Hepatocyte (in vitro differentiated cells): ENCODE data around the gene IL21R. TPM values are rescaled to one million over a fixed set of nuclear protein-coding genes. Genes with fewer than 3 reads are reported as not detected.

Source experiments
- DNase-seq: peaks from one replicate; pipeline ENCODE4 v3.0.0-alpha.2; 2016; ENCODE audit warnings: low spot score
- H2AFZ ChIP-seq: fragments of 200-600 bp; sonication (generic); 2 replicates; pipeline ENCODE4 v1.6.0; 2016; ENCODE audit warnings: antibody characterized with exemption, mild to moderate bottlenecking
- H3K27ac ChIP-seq: fragments of 200-600 bp; sonication (generic); 2 replicates; pipeline ENCODE4 v1.5.1; 2016; ENCODE audit warnings: mild to moderate bottlenecking
- H3K27me3 ChIP-seq: fragments of 200-600 bp; sonication (generic); 2 replicates; pipeline ENCODE4 v1.6.1; 2016
- H3K36me3 ChIP-seq: fragments of 200-600 bp; sonication (generic); replicated peaks from 2 replicates; pipeline ENCODE4 v1.5.1; 2016; ENCODE audit warnings: low read depth; ENCODE audit not compliant: insufficient read depth
- H3K4me1 ChIP-seq: fragments of 200-600 bp; sonication (generic); 2 replicates; pipeline ENCODE4 v1.5.1; 2016; ENCODE audit warnings: mild to moderate bottlenecking, moderate library complexity; ENCODE audit not compliant: insufficient read depth
- H3K4me2 ChIP-seq: fragments of 200-600 bp; sonication (generic); 2 replicates; pipeline ENCODE4 v1.6.0; 2016
- H3K4me3 ChIP-seq: fragments of 200-600 bp; sonication (generic); 2 replicates; pipeline ENCODE4 v1.5.1; 2016; ENCODE audit warnings: mild to moderate bottlenecking
- H3K79me2 ChIP-seq: fragments of 200-600 bp; sonication (generic); 2 replicates; pipeline ENCODE4 v1.6.0; 2017; ENCODE audit warnings: mild to moderate bottlenecking
- H3K9me2 ChIP-seq: fragments of 200-600 bp; sonication (generic); replicated peaks from 2 replicates; pipeline ENCODE4 v1.6.0; 2017; ENCODE audit warnings: mild to moderate bottlenecking; ENCODE audit not compliant: insufficient read depth
- H3K9me3 ChIP-seq: fragments of 200-600 bp; sonication (generic); 2 replicates; pipeline ENCODE4 v1.5.1; 2016; ENCODE audit warnings: low read depth, mild to moderate bottlenecking
- H4K20me1 ChIP-seq: fragments of 200-600 bp; sonication (generic); 2 replicates; pipeline ENCODE4 v1.6.0; 2016; ENCODE audit warnings: mild to moderate bottlenecking; ENCODE audit not compliant: insufficient read depth, poor library complexity, severe bottlenecking
- EZH2 ChIP-seq: fragments of 200-600 bp; sonication (generic); IDR thresholded peaks from 2 replicates; pipeline ENCODE4 v1.6.1; 2016; ENCODE audit warnings: antibody characterized with exemption, mild to moderate bottlenecking, borderline replicate concordance
- EZH2phosphoT487 ChIP-seq: fragments of 200-600 bp; sonication (generic); IDR thresholded peaks from one replicate; pipeline ENCODE4 v1.6.1; 2018; ENCODE audit warnings: antibody characterized with exemption, mild to moderate bottlenecking, low read depth, moderate library complexity; ENCODE audit not compliant: unreplicated experiment, severe bottlenecking
- WGBS: methylation state at CpG from one replicate; pipeline ENCODE4 v1.1.6; 2016; ENCODE audit warnings: low lambda C conversion rate; ENCODE audit errors: missing lambda C conversion rate; 5-methylcytosine and 5-hydroxymethylcytosine counted together
- polyA plus RNA-seq: library from polyadenylated mRNA; unstranded; fragments of >200 nt; fragmentation: Nextera tagmentation; extraction: Ambion mirVana; gene quantifications from 2 replicates; pipeline ENCODE4 v1.2.1, GENCODE V29; 2016
- total RNA-seq: library from RNA; depleted of rRNA; stranded (reverse); fragments of >200 nt; gene quantifications from 2 replicates; pipeline ENCODE4 v1.2.3, GENCODE V29; 2014
- TF ChIP-seq, protein P1 (sequence below): fragments of 200-600 bp; sonication (generic); IDR thresholded peaks from 2 replicates; pipeline ENCODE4 v1.5.1; 2016; ENCODE audit warnings: antibody characterized with exemption, mild to moderate bottlenecking; ENCODE audit not compliant: poor library complexity

Gene IL21R
- total and polyA plus RNA-seq, 2 experiments from 2014 or later: 0.10 TPM; not detected in 1

DNA sequence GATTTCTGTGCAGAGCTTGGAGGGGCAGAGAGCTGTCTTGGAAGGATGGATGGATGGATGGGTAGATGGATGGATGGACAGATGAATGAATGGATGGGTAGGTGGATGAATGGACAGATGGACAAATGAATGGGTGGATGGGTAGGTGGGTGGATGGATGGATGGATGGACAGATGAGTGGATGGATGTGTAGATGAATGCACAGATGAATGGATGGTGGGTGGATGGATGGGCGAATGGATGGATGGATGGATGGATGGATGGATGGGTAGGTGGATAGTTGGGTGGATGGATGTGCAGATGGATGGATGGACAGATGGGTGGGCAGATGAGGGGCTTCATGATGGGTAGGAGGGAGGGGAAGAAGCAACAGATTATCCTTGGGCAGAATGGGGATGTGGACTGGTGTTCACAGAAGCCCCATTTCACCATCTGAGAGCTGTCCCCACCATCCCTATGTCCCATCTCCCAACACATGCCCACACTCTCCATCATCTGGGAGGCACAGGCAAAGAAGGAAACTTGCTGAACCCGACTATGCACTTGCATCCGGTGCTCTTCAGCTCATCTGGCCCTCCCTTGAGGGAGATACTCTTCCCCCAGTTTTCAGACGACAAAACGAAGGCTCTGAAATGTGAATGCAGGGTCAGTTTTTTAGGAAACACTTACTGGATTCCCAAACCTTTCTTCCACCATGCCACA is 57.2 kb downstream of the IL21R start:
- WGBS: 93% methylated on average over 5 of the region's 5 CpGs
- no peaks in the 10 kb centered on the region for H4K20me1 ChIP-seq

DNA sequence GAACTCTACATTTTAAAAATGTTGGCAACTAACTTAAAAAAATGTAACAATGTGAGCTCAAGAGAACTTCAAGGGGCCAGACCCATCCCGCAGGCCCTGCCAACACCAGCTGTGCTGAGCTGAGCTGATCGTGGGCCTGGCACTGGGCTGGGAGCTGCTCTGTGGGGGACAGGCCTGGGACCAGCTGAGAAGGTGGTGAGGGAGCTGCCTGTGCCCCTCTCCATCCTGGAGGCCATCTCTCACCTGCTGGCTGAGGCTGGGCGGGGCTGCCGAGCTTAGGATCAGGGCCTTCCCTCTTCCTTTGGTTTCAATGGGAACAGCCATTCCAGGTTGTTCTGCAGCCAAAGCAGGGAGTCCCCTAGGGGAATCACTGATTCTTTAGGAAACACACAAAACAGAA is 58.2 kb downstream of the IL21R start:
- Histone ChIP-seq H3K27me3 (no peaks in the 10 kb centered on the region), H2AFZ (no peak overlapping the region), H3K9me2 (no peaks in the 10 kb centered on the region), H3K4me3 (no peak overlapping the region), H4K20me1 (no peaks in the 10 kb centered on the region), H3K27ac (no peak overlapping the region), H3K4me1 (peaks cover 4% of the 10 kb centered on the region), H3K9me3 (no peaks in the 10 kb centered on the region), H3K79me2 (no peaks in the 10 kb centered on the region), H3K4me2 (no peak overlapping the region), H3K36me3 (no peaks in the 10 kb centered on the region)
- TF ChIP-seq, protein P1, sequence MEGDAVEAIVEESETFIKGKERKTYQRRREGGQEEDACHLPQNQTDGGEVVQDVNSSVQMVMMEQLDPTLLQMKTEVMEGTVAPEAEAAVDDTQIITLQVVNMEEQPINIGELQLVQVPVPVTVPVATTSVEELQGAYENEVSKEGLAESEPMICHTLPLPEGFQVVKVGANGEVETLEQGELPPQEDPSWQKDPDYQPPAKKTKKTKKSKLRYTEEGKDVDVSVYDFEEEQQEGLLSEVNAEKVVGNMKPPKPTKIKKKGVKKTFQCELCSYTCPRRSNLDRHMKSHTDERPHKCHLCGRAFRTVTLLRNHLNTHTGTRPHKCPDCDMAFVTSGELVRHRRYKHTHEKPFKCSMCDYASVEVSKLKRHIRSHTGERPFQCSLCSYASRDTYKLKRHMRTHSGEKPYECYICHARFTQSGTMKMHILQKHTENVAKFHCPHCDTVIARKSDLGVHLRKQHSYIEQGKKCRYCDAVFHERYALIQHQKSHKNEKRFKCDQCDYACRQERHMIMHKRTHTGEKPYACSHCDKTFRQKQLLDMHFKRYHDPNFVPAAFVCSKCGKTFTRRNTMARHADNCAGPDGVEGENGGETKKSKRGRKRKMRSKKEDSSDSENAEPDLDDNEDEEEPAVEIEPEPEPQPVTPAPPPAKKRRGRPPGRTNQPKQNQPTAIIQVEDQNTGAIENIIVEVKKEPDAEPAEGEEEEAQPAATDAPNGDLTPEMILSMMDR: no peak
- no peak for TF ChIP-seq EZH2
- no peak for TF ChIP-seq EZH2phosphoT487
- WGBS: 86% methylated on average over 4 of the region's 4 CpGs
- no peak for DNase-seq

More for the DNA sequence above, 57.2 kb downstream of the IL21R start:
- no peak overlapping the region for H3K4me3 ChIP-seq
- H3K9me2 ChIP-seq: no peaks in the 10 kb centered on the region
- no peaks in the 10 kb centered on the region for H3K4me1 ChIP-seq
- H2AFZ ChIP-seq: no peak overlapping the region
- H3K9me3 ChIP-seq: no peaks in the 10 kb centered on the region
- no peaks in the 10 kb centered on the region for H3K36me3 ChIP-seq
- no peak overlapping the region for H3K27ac ChIP-seq
- H3K4me2 ChIP-seq: no peak overlapping the region
- no peaks in the 10 kb centered on the region for H3K79me2 ChIP-seq
- no peak for DNase-seq
- TF ChIP-seq EZH2phosphoT487: no peak
- no peaks in the 10 kb centered on the region for H3K27me3 ChIP-seq

DNA sequence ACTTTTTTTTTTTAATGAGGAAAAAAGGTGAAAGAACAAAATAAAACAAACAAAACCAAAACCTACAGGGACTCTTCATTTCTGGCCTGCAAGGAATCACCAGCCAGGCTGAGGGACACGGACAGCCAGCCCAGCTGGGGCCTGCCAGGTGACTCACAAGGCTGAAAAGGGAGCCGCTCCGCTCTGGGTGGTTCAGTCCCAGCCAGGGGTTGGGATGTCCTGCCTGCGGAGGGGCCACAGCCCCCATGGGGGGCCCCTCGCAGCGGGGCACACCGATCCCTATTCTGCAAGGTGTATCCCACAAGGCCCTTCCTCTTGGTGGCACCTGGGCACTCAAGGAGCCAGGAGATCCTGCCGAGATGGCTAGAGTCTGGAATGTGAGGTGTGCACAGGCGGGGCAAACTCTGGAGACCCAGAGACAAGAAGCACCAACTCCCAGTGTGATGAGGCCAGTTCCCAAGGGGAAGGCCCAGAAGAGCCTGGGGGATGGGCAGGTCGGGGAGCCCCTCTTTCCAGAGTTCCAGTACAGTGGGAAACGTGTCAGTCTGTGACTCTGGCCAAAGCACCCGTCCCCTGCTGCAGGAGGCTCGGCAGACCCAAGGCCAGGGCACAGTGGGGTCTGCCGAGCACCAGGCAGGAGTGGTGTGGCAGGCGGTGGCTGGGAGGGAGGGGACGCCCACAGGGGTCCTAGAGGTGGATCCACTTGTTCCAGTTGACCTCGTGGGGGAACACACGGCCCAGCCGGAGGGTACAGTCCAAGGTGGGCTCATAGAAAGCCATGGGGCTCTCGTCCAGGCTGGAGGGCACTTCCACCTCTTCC is 58.9 kb downstream of the IL21R start:
- Histone ChIP-seq H3K27me3 (no peaks in the 10 kb centered on the region), H3K4me1 (peaks cover 7% of the 10 kb centered on the region), H3K4me2 (no peak overlapping the region), H3K36me3 (no peaks in the 10 kb centered on the region), H3K27ac (no peak overlapping the region), H3K4me3 (no peak overlapping the region), H3K9me3 (no peaks in the 10 kb centered on the region), H3K9me2 (no peaks in the 10 kb centered on the region), H4K20me1 (no peaks in the 10 kb centered on the region), H3K79me2 (no peaks in the 10 kb centered on the region), H2AFZ (no peak overlapping the region)
- DNase-seq: no peak
- 92% methylated on average over 20 of the region's 20 CpGs for WGBS
- TF ChIP-seq EZH2phosphoT487 (no peak), EZH2 (no peak)
- TF ChIP-seq, protein P1: no peak
